NCI-H1092 treated with DMSO at 0.1 percent for 48 hours (cell line): ENCODE data around the gene TPBGL.

ENCODE experiments used
- DNase-seq: peaks from one replicate; lab custom pipeline; 2025; lab: John Stamatoyannopoulos, UW

TPBGL gene

DNA sequence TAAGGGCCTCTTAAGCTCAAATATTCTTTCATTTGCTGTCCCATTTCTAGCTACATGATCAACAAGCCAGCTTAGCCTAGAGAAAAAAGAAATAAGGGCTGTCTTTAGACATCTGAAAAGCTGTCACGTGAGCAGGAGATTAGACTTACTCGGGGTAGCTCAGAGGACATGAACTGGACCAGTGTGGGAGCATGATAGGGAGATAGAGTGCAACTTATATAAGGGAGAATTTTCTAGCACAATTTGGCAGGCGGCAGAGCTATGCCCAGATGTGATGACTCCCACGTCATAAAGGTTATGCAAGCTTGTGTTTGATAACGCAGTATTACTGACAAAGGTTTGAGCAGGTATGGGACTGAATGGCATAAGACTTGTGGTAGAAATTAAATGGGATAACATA is 28.2 kb upstream of the TPBGL start:
- no peak for DNase-seq

DNA sequence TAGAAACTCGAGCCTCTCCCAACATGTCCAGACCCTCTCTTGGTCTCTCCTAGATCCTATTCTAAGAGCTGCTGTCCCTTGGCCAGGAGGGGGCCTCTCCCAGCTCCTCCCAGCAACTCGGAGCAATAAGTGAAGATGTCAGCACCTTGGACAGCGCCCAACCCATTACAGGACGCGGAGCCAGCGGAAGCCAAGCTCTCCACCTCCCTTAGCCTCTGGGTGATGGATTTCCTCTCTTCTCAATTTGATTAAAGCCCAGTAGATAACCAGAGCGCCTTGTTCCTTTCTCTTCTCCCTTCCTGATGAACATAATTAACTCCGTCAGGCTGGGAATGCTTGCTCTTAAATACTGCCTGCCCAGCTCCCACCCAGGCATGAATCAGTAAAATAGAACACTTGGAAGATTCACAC is 26.2 kb upstream of the TPBGL start:
- DNase-seq = peak; percentile 51

DNA sequence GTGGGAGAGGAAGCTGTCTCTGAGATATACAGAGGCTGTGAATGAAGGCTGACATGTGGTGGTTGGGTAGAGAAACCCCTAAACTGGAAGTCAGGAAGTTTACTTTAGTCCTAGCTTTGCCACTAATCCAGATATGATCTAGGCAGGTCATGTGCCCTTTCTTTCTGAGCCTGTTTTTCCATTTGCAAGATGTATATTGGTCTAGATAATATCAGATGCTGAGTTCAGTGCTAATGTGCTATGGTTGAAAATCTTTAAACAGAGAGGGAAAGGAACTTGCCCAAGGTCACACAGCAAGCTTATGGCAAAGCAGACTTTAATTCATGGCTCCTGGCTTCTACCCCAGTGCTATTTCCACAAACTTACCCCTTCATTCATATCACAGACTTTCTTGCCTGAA is 25.7 kb upstream of the TPBGL start:
- DNase-seq = no peak

DNA sequence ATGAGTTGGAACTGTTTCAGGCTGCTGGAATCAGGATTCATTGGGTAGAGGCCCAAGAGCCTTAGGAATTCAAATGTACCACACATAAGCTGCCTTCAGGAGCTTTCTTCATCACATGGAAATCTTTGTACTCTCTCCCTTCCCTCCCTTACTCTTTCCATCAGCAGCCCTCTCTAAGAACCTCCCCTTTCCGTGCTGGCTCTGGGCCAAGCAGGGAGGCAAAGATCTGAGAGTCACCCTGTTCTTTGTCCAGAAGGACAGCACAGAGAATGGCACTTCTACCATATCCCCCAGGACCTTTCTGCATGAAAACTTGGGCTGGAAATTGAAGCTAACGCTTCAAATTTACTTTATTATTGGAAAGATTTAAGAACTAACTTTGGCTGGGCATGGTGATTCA is 20.7 kb upstream of the TPBGL start:
- DNase-seq = no peak

DNA sequence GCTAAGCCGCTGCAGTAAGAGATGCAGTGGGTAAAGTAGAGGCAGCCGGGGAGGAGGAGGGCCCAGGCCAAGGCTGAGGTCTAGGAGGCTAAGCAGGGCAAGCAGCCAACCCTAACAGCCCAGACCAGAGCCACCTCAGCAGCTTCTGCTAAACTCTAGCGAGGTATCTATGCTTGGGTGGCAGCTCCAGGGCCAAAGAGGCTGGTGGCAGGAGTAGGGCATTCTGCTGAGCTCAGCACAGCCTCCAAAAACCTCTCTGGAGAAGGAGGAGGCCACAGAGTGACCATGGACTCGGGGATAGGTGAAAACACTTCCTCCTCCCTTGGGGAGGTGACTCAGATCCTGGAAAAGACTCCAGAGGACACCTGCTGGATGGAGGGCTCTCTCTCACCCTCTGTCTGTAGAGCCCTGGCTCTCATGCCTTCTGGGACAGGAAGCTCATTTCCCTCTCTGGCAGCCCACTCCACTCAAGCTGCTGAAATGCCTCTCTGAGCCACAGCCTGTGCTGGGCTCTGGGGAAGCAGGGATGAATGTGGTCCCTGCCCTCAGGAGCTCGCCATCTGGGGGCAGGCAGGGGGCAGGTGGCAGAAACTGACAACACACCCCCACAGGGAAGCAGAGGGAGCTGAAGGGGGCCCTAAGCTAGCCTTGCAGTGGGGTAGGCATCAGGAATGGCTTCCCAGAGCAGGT is 16.5 kb upstream of the TPBGL start:
- no peak for DNase-seq

DNA sequence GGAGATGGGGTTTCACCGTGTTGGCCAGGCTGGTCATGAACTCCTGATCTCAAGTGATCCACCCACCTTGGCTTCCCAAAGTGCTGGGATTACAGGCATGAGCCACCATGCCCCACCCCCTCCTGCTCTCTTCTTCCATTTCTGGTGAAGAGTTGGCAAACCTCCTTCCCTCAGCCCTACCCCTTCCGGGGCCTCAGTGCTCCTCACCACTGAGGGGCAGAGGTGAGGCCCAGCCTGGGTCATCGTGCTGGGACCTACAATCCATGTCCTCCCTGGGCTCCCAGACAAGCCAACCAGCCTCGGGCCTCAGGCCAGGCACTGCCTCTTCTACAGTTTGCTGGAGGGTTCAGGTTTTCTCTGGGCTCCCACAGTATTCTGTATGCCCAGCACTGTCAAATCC is 14.8 kb upstream of the TPBGL start:
- no peak for DNase-seq

DNA sequence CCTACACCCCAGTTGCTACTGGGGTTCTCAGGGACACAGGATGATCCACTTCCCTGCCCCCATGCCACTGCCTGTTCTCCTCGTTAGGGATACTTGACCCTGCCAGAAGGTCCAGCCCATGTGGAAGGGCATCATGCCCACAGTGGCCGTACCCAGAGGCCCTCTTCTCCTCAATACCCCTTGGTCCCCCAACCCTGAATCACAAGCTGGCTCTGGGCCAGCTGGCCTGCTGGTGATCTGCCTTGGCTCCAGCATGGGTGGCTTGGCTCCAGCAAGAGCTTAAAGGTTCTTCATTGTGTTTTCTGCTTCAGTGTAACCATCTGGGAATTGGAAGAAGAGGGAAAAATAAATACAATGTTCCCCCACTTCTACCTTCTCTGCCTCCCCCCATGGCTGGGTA is 11.1 kb upstream of the TPBGL start:
- DNase-seq = peak; percentile 23

DNA sequence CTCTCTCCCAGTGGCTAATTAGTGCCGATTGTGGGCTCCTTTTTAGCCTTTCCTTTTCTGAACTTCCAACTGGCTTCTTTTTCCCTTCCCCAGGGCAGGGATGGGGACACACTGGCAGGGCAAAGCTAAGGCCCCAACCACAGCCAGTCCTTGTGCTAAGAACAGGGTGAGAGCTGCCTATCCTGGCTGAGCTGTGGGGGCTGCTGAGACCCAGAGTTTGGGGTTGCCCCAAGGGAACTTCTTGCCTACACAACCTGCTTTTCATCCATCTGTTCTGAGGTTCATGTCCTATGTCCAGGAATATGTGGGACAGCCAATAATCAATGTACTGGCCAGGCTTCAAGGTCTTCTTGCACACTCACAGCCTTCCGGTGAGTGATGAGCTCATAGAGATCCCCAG is 10.0 kb upstream of the TPBGL start:
- no peak for DNase-seq

DNA sequence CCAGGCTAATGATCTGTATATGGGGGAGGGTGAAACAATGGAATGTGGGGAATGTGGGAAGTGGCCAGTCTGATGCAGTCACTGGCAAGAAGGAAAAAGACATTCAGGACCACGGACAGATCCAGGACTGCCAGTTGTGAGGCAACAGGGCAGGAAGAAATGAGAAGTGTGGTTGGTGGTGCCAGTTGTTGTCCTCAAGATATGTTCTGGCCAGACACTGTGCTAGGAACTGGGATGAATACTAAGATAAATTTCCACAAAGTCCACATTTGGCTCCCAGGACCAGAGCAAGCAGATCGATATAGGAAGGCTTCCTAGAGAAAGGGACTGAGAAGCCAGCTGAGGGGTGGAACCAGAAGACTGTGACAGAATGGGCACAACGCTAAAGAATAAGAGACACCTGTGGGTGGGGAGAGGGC is 6.8 kb upstream of the TPBGL start:
- DNase-seq = no peak

DNA sequence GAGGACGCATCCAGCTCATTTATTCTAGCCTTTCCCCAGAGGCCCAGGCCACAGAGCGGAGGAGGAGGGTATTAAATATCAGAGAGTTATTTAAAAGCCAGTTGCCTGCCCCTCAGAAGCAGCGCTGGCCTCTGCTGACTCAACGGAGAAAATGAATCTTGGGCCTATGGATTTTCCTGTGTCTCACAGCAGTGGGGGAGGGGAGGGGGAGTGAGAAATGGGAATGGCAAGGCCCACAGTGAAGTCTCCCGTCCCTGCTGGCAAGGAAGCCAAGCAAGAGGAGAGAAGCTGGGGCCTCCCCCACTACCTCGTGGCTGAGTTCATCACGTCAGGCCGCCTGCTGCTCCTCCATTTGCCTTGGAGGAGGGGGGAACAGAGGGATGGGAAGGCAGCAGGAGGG is 4.5 kb upstream of the TPBGL start:
- no peak for DNase-seq

DNA sequence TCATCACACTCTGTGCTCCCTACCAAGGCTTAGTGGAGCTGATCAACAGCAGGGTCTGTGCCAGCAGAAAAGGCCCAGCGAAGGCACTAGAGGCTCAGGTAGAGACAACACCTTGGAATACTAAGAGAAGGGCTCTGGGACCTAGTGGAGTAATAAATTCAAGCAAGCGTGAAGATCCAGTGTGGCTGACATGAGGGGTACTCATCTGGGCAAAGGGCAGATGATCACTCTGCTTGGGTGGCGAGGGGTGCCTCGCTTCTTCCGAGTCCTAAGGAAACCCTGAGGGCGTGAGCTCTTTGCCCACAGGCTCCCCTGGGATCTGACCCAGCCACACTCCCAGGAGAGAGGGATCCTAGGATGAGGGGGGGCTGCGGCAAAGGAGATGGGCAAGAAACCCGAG is 3.5 kb upstream of the TPBGL start:
- no peak for DNase-seq

DNA sequence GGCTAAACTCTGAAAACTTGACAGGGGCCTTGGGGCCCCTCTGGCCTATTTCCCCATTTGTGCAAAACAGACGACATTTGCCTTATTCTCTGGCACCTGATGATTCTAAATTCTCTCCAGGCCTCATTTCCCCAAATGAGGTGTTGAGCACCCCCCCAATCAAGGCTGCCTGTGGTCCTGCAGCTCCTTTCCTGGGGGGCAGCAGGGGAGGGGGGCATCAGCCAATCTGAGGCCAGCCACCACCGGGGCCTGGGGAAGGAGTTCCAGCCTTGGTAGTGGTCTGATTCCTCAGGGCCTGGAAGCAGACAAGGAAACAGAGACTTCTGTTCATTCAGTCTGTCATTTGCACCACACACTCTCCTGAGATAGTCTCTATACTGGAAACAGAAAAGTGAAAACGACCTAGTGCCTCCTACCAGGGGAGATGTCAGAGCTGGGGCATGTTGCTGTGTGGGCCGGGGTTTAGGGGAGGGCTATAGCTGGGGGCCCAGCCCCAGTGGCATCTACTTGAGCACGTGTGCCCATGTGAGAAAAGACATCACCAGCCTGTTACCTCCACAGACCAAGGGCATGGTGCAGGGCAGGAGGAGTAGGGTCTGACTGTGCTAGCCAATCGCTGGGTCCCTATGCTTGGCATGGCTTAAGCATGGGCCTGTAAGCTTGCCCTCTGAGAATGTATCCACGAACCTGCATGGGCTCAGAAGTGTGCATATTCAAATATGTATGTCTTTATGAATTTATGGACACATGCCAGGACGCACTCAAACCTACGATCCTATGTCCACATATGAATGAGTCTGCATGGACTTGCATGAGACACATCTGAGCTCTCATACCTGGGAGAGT is 1.8 kb upstream of the TPBGL start:
- no peak for DNase-seq

DNA sequence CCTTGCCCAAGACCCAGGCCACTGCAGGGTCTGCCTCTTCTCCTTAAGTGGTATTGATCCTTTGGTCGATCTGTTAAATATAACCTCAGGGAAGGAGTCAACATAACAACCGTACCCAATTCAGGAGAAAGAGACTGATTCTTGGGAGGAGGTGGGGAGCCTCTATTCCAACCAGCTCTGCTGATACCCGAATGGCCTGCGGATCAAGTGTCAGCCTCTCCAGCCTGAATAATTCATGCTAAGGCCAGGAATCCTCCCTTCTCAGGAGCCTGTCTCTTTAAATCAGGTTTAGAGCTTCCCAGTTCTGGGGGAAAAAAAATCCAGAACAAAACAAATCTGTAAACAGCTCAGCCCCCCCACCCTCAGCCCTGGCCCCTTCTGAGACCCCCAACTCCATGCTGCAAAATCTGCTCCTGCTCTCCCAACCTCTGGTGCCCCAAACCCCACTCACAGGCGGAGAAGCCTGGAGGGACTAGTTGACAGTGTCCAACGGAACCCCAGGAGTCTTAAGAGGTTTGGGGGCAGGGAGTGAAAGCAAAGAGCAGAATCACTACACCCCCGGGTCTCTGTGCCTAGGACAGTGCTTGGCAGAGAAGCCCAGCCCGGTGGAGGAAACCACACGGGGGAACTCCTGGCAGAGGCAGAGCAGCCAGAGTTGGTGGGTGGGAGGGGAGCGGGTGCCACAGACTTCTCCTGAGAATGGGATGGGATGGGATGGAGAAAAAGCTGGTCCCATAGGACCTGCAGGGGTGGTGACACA is 863 bp upstream of the TPBGL start:
- DNase-seq = no peak

DNA sequence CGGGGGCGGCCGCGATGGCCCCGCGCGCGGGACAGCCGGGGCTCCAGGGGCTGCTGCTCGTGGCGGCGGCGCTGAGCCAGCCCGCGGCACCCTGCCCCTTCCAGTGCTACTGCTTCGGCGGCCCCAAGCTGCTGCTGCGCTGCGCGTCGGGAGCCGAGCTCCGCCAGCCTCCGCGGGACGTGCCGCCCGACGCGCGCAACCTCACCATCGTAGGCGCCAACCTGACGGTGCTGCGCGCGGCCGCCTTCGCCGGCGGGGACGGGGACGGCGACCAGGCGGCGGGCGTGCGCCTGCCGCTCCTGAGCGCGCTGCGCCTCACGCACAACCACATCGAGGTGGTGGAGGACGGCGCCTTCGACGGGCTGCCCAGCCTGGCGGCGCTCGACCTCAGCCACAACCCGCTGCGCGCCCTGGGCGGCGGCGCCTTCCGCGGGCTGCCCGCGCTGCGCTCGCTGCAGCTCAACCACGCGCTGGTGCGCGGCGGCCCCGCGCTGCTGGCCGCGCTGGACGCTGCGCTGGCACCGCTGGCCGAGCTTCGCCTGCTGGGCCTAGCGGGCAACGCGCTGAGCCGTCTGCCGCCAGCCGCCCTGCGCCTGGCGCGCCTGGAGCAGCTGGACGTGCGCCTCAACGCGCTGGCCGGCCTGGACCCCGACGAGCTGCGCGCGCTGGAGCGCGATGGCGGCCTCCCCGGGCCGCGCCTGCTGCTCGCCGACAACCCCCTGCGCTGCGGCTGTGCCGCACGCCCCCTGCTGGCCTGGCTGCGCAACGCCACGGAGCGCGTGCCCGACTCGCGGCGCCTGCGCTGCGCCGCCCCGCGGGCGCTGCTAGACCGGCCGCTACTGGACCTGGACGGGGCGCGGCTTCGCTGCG is 697 bp downstream of the TPBGL start:
- DNase-seq = peak; percentile 89

DNA sequence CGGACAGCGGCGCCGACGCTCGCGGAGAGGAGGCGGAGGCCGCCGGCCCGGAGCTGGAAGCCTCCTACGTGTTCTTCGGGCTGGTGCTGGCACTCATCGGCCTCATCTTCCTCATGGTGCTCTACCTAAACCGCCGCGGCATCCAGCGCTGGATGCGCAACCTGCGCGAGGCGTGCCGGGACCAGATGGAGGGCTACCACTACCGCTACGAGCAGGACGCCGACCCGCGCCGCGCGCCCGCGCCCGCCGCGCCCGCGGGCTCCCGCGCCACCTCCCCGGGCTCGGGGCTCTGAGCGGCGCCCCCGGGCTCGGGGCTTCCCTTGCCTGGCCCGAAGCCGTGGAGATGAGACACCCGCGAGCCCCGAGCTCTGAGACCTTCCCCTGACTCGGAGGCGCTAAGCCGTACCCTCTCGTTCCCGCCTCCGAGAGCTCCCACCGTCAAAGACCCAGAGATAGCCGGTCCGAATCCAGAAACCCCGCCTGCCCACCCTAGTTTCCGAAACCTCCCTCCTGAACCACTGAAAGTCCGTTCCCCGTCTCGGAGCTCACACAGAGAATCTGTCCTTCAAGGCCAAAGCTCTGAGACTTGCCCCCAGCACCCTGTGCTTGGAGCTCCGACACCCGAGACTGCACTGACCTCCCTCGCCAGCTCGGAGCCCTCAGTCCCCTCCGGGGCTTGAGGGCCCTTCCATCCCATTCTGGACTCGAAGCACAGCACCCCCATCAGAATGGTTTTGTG is 1.5 kb downstream of the TPBGL start:
- no peak for DNase-seq

DNA sequence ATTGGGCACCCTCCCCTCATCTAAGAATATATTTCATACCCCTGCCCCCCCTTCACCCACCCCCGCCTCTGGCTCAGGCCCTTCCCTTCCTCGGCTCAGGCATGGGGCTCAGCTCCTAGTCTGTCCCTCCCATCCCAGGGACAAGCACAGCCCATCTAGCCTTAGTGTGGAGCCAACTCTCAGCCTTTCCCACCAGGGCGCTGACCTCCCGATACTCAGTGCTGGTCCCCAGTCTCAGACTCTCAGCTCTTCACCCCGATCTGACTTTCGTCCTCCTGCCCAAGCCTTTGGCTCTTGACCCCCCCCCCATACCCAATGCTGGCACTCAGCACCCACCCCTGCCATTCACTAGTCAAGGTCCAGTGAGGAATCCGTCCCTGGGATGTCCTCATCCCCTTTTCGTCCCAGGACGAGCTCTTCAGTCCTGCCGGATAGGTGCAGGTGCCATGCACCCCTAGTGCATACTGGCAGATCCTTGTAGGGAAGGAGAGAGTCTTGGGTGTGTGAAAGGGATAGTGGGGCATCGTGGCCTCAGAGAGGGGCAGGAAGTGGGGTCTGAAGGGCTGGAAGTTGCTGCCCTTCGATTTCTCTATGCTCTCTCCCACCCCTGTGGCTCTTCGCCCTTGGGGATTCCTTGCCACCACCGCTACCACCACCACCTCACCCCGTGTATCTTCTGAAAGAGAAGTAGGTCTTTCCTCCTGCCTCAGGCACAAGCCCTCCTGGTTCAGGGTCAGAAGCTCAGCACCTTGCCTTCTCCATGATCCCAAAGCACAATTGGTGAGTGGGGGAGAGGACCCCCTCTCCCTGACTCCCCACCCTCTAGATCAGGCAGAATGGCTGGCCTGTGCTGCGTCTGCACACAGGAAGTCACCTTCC is 2.4 kb downstream of the TPBGL start:
- no peak for DNase-seq

DNA sequence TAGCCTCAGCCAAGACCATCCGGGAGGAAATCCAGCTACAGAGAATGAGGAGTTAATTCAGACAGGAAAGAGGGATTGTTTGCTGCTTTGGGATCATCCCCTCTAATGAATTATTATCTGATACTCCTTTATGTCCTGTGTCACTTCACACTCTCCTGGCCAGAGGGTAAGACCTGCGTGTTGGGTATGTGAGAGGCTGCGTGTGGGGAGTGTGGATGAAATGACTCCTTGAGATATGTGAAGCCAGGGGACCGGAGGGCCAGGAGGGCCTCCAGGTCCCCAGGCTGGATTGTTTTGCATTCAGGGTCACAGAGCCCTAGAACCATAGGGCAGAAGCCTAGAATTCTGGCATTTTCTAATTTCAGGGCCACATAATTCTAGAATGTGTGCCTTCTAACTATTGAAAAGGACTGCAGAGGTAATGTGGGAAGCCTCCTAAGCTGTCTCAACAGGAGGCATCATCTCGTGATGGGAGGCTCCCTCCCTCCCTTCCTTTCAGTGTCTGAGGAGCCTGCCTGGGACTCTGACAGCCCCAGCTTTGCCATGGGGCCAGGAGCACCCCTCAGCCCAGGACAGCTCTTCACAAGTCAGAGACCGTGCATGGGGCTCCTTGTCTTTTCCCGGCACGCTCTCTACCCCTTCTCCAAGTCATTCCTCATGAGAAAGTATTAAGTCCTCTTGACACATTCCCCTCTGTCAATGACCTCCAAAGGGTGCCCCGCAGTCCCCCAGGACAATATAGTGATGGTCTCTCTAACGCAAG is 3.7 kb downstream of the TPBGL start:
- DNase-seq = no peak

DNA sequence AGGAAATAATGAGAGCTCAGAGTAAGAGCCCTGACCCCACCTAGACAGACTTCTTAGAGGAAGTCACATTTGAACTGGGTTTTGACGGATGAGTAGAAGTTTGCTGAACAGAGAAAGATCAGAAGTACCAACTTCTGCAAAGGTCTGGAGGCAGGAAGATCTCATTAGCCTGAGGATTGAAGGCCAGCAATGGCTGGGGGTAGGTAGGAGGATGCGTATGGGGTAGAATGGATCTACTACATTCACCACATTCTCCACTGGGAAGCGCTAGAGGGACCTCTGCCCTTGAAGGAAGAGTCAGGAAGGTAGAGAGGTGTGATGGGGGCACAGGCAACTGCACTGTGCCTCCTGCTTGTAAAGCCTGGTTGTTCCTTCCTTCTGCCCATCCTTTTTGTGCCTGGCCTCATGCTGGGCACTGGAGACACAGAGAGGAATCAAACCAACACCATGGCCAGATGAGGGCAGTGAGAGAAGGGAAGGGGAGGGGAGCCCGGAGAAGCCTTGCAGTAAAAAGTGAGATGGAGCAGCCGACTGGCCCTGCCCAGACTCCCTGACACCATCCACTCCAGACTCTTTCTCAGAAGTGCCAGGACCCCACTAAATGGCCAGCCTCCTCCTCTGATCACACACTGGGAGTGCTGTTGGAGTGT is 4.9 kb downstream of the TPBGL start:
- DNase-seq = no peak
